MCF 10A (cell line): ENCODE results near the gene LDB3. TPM values are rescaled to one million over a fixed set of nuclear protein-coding genes. Genes with fewer than 3 reads are reported as not detected.
"Not testable (repeated sequence)": the region's sequence is repeated elsewhere in the genome, so short reads cannot be mapped to it uniquely, and the experiment has no call there.

Experiments used
- BruUV-seq: library from RNA; stranded (reverse); fragments of 400-500 nt; replicated peaks from 2 replicates; lab custom pipeline; 2021; lab: Mats Ljungman, UMichigan
- CTCF ChIA-PET: fragments of 300-600 bp; sonication (Branson Sonifier 250); formaldehyde crosslinking; extraction: SDS; loops from one replicate; lab custom pipeline; 2021; ENCODE audit warnings: antibody characterized with exemption, inconsistent platforms; lab: Yijun Ruan, JAX
- POLR2A ChIA-PET: fragments of 300-600, 350-650 bp; sonication (Branson Sonifier 250); formaldehyde crosslinking; extraction: SDS; loops from one replicate; lab custom pipeline; 2020; ENCODE audit warnings: antibody characterized with exemption, inconsistent platforms; lab: Yijun Ruan, JAX
- DNase-seq: peaks from one replicate; pipeline ENCODE4 v3.0.0-alpha.2; 2018; ENCODE audit not compliant: unreplicated experiment
- H3K27ac Mint-ChIP-seq: one replicate; pipeline ENCODE4 v1.8.0; 2022; ENCODE audit warnings: mild to moderate bottlenecking, low read depth, mixed read lengths; ENCODE audit not compliant: unreplicated experiment
- H3K27me3 Mint-ChIP-seq: one replicate; pipeline ENCODE4 v1.8.0; 2022; ENCODE audit warnings: mixed read lengths; ENCODE audit not compliant: insufficient read depth, unreplicated experiment
- H3K36me3 Mint-ChIP-seq: one replicate; pipeline ENCODE4 v1.8.0; 2022; ENCODE audit warnings: mild to moderate bottlenecking, moderate library complexity, mixed read lengths; ENCODE audit not compliant: insufficient read depth, unreplicated experiment
- H3K4me1 Mint-ChIP-seq: one replicate; pipeline ENCODE4 v1.8.0; 2022; ENCODE audit warnings: mixed read lengths; ENCODE audit not compliant: insufficient read depth, unreplicated experiment
- H3K4me3 Mint-ChIP-seq: one replicate; pipeline ENCODE4 v1.8.0; 2022; ENCODE audit warnings: mild to moderate bottlenecking, moderate library complexity, mixed read lengths; ENCODE audit not compliant: unreplicated experiment
- H3K9me3 Mint-ChIP-seq: one replicate; pipeline ENCODE4 v1.8.0; 2022; ENCODE audit warnings: mixed read lengths; ENCODE audit not compliant: unreplicated experiment
- intact Hi-C: fragments of 100-400 bp; cut with micrococcal nuclease; formaldehyde crosslinking; loops from 2 replicates; pipeline ENCODE4 v1.14.1; 2022
- total RNA-seq: library from RNA; stranded (reverse); gene quantifications from 2 replicates; pipeline ENCODE4 v1.2.3, GENCODE V29; 2022
- TF ChIP-seq, protein P1 (sequence below): fragments of 200-600 bp; IDR thresholded peaks from one replicate; pipeline ENCODE4 v1.8.0; 2022; ENCODE audit warnings: antibody characterized with exemption, mild to moderate bottlenecking; ENCODE audit not compliant: unreplicated experiment

The LDB3 gene
- total RNA-seq, 1 experiment from 2014 or later = 0.23 TPM

DNA sequence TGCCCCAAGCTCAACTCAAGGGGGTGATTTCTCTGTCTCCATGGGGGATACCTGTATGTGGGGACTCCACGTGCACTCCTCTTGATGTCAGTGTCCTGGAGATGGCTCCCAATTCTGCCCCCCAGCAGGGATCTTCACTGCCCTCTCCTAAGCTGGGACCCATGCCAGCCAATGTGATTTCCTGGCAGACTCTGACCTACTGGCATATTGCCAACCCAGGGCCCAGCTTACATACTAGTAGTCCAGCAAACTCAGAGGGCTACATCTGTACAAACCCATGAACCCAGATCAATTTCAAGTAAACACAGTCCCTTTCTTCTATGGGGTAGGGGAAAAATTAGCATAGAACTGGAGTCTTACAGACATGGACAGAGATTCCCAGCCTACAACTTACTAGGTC lies 61.9 kb downstream of the LDB3 start:
- ChIA-PET CTCF (interaction anchor here (1.0 kb wide), 1 partner anchor 10 kb away, joined by 4 read pairs; no protein-coding TSS in a partner anchor), POLR2A (no interaction called here)
- intact Hi-C loops = no loop called here
- peaks cover 5% of the 10 kb centered on the region for H3K36me3 Mint-ChIP-seq
- H3K27ac Mint-ChIP-seq = no peak overlapping the region
- TF ChIP-seq, protein P1, sequence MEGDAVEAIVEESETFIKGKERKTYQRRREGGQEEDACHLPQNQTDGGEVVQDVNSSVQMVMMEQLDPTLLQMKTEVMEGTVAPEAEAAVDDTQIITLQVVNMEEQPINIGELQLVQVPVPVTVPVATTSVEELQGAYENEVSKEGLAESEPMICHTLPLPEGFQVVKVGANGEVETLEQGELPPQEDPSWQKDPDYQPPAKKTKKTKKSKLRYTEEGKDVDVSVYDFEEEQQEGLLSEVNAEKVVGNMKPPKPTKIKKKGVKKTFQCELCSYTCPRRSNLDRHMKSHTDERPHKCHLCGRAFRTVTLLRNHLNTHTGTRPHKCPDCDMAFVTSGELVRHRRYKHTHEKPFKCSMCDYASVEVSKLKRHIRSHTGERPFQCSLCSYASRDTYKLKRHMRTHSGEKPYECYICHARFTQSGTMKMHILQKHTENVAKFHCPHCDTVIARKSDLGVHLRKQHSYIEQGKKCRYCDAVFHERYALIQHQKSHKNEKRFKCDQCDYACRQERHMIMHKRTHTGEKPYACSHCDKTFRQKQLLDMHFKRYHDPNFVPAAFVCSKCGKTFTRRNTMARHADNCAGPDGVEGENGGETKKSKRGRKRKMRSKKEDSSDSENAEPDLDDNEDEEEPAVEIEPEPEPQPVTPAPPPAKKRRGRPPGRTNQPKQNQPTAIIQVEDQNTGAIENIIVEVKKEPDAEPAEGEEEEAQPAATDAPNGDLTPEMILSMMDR = no peak
- H3K27me3 Mint-ChIP-seq = no peaks in the 10 kb centered on the region
- no peaks in the 10 kb centered on the region for H3K9me3 Mint-ChIP-seq
- BruUV-seq = no TSS peak
- no peak overlapping the region for H3K4me3 Mint-ChIP-seq
- DNase-seq = peak; percentile 51
- no peaks in the 10 kb centered on the region for H3K4me1 Mint-ChIP-seq

DNA sequence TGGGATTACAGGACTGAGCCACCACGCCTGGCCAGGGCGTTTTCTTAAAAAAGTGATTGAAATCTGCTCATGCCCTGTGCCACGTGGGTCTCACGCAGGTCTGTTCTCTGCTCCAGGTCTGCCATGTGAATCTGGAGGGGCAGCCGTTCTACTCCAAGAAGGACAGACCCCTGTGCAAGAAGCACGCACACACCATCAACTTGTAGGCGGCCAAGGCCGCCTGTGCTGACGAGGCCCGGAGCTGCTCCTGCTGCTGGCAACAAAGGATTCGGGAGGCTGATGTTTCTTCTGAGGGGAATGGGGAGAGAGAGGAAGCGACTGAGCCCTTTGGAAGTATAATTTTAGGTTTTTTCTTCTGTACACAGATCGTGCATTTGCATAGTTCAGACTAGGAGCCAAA lies 64.5 kb downstream of the LDB3 start:
- H3K36me3 Mint-ChIP-seq = peaks cover 2% of the 10 kb centered on the region
- no peak for DNase-seq
- intact Hi-C loops = no loop called here
- H3K4me3 Mint-ChIP-seq = no peak overlapping the region
- no peaks in the 10 kb centered on the region for H3K4me1 Mint-ChIP-seq
- H3K27ac Mint-ChIP-seq = no peak overlapping the region
- ChIA-PET CTCF (interaction anchor here (0.6 kb wide), 1 partner anchor 174 kb away, joined by 3 read pairs; no protein-coding TSS in a partner anchor), POLR2A (interaction anchor here (0.6 to 0.7 kb wide), 2 partner anchors 17 to 185 kb away, joined by 3 read pairs; no protein-coding TSS in a partner anchor)
- TF ChIP-seq, protein P1 = no peak
- no peaks in the 10 kb centered on the region for H3K27me3 Mint-ChIP-seq
- no peaks in the 10 kb centered on the region for H3K9me3 Mint-ChIP-seq
- no TSS peak for BruUV-seq

DNA sequence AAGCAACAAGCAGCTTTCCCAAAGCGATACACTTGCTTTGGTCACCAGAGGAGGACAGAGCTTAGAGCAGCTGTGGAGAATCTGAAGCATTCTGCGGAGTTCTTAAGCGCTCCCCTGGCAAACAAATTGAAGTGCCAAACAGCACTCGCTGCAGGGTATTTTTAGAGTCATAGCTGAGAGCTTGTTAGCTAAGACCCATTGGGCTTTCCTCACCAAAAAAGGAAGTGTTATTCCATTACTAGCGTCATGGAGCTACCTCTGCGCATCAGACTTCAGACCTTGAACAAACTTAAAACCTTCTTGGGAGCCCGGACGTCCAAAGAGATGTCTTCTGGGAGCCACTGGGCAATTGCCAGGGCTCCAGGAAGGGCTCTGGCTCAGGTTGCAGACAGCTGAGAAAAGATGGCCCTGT lies 65.0 kb downstream of the LDB3 start:
- no peak overlapping the region for H3K4me3 Mint-ChIP-seq
- DNase-seq = no peak
- POLR2A ChIA-PET = interaction anchor here (0.6 kb wide), 1 partner anchor 18 kb away, joined by 3 read pairs; no protein-coding TSS in a partner anchor
- no peak overlapping the region for H3K27ac Mint-ChIP-seq
- TF ChIP-seq, protein P1 = no peak
- H3K9me3 Mint-ChIP-seq = no peaks in the 10 kb centered on the region
- H3K36me3 Mint-ChIP-seq = no peaks in the 10 kb centered on the region
- CTCF ChIA-PET = interaction anchor here (0.6 kb wide), 1 partner anchor 173 kb away, joined by 3 read pairs; no protein-coding TSS in a partner anchor
- intact Hi-C loops = no loop called here
- H3K27me3 Mint-ChIP-seq = no peaks in the 10 kb centered on the region
- no TSS peak for BruUV-seq
- no peaks in the 10 kb centered on the region for H3K4me1 Mint-ChIP-seq

DNA sequence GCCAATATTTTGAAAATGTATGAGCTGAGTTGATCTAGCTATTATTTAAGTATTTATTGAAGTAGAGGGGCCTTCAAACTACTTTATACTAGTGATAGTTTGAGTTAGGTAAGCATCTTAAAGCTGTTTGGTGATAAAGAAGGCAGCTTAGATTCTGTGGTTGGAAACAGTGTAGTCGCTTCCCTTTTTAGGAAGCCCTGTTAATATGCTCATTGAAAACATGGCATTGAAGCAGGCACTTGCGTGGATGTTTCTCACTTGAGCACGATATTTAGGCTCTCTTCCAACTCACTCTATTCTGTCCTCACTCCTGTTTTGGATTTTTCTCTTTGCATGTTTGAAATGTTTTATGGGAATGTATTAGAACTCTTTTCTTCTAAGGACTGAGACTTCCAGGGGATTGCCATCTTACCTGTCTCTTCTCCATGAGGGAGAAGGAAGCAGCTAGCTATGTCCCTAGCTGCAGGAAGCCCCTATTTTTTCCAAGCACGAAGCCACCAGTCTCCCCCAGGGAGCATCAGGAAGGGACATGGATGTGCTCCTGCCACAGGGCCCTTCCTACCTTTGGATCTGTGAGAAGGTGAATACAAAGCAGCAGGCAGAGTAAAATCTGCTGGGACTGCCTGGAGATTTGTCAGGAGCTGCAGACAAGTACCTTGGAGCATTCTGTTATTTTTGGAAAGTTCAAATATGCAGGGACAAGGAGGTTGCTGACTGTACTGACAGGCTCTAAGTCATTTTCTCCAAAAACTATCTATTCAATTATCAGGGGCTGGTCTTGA lies 66.1 kb downstream of the LDB3 start:
- intact Hi-C loops = no loop called here
- no peak for DNase-seq
- no peaks in the 10 kb centered on the region for H3K9me3 Mint-ChIP-seq
- TF ChIP-seq, protein P1 = no peak
- no peak overlapping the region for H3K27ac Mint-ChIP-seq
- BruUV-seq = no TSS peak
- H3K4me3 Mint-ChIP-seq = no peak overlapping the region
- ChIA-PET POLR2A (no interaction called here), CTCF (interaction anchor here (1.1 kb wide), 1 partner anchor 46 kb away, joined by 3 read pairs; no protein-coding TSS in a partner anchor)
- no peaks in the 10 kb centered on the region for H3K4me1 Mint-ChIP-seq
- H3K36me3 Mint-ChIP-seq = no peaks in the 10 kb centered on the region
- H3K27me3 Mint-ChIP-seq = no peaks in the 10 kb centered on the region

DNA sequence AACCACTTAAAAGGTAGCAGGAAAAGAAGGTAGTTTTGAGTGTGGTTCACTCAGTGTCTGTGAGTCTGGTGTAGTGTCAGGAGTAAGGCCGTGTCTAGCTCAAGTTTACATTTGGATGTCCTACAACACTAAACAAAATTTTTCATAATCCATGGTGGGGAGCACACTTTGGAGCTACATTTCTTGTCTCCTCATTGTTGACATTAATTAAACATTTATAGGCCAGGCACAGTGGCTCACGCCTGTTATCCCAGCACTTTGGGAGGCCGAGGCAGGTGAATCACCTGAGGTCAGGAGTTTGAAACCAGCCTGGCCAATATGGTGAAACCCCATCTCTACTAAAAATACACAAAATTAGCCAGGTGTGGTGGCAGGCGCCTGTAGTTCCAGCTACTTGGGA lies 67.0 kb downstream of the LDB3 start:
- H3K9me3 Mint-ChIP-seq, intact Hi-C loops, DNase-seq, BruUV-seq, H3K4me3 Mint-ChIP-seq, POLR2A ChIA-PET, H3K36me3 Mint-ChIP-seq, H3K27me3 Mint-ChIP-seq, H3K27ac Mint-ChIP-seq, H3K4me1 Mint-ChIP-seq: not testable (repeated sequence)
- CTCF ChIA-PET = interaction anchor here (0.5 to 1.1 kb wide), 4 partner anchors 10 to 302 kb away, joined by 3 to 5 read pairs (median 3); no protein-coding TSS in a partner anchor
